ENCODE data around the gene PLOD1. TPM values are rescaled to one million over a fixed set of nuclear protein-coding genes. Genes with fewer than 3 reads are reported as not detected.

PLOD1 gene
- polyA plus RNA-seq, 1 donor from 2014 or later: 2.1 TPM

GRCh38 chr1:11960715-11961114, 26.2 kb downstream of the PLOD1 start:
- Histone ChIP-seq H4K20me1 (ENCODE audit: insufficient read depth) (no peaks in the 10 kb centered on the region), H3K4me3 (ENCODE audit: low read length) (no peak overlapping the region), H3K36me3 (ENCODE audit: insufficient read depth, low read length) (no peaks in the 10 kb centered on the region), H3K79me2 (replicated peaks; ENCODE audit: insufficient read depth, low read length) (no peaks in the 10 kb centered on the region), H2AFZ (ENCODE audit: low read depth, low read length) (no peak overlapping the region), H3K9me3 (ENCODE audit: low read length) (no peaks in the 10 kb centered on the region), H3K27ac (ENCODE audit: low read length) (no peak overlapping the region), H3K9ac (ENCODE audit: low read length) (no peak overlapping the region), H3K9me2 (ENCODE audit: insufficient read depth, low read length) (no peaks in the 10 kb centered on the region), H3F3A (ENCODE audit: insufficient read depth, low read length, poor library complexity, severe bottlenecking) (no peaks in the 10 kb centered on the region), H3K27me3 (ENCODE audit: insufficient read depth, low read depth, low read length) (no peaks in the 10 kb centered on the region), H3K4me2 (ENCODE audit: low read length) (no peak overlapping the region)
- TF ChIP-seq RAD21 (conservative IDR thresholded peaks at IDR 0.05): no peak
- no peak for TF ChIP-seq MXI1 (conservative IDR thresholded peaks at IDR 0.05; ENCODE audit: poor library complexity, severe bottlenecking)
- TF ChIP-seq POLR2AphosphoS5 (IDR thresholded peaks at IDR 0.05): no peak

GRCh38 chr1:11961230-11961629, 26.7 kb downstream of the PLOD1 start:
- H2AFZ ChIP-seq (ENCODE audit: low read depth, low read length): no peak overlapping the region
- no peak overlapping the region for H3K9ac ChIP-seq (ENCODE audit: low read length)
- no peaks in the 10 kb centered on the region for H3K9me3 ChIP-seq (ENCODE audit: low read length)
- H4K20me1 ChIP-seq (ENCODE audit: insufficient read depth): no peaks in the 10 kb centered on the region
- no peaks in the 10 kb centered on the region for H3K79me2 ChIP-seq (replicated peaks; ENCODE audit: insufficient read depth, low read length)
- no peaks in the 10 kb centered on the region for H3K9me2 ChIP-seq (ENCODE audit: insufficient read depth, low read length)
- TF ChIP-seq SMC3 (conservative IDR thresholded peaks at IDR 0.05; ENCODE audit: poor library complexity) (no peak), EP300 (conservative IDR thresholded peaks at IDR 0.05; ENCODE audit: poor library complexity, severe bottlenecking) (no peak), RAD21 (conservative IDR thresholded peaks at IDR 0.05) (no peak)
- H3K4me2 ChIP-seq (ENCODE audit: low read length): no peak overlapping the region
- no peak overlapping the region for H3K27ac ChIP-seq (ENCODE audit: low read length)
- H3K27me3 ChIP-seq (ENCODE audit: insufficient read depth, low read depth, low read length): no peaks in the 10 kb centered on the region
- H3F3A ChIP-seq (ENCODE audit: insufficient read depth, low read length, poor library complexity, severe bottlenecking): no peaks in the 10 kb centered on the region
- no peaks in the 10 kb centered on the region for H3K36me3 ChIP-seq (ENCODE audit: insufficient read depth, low read length)
- no peak overlapping the region for H3K4me3 ChIP-seq (ENCODE audit: low read length)

GRCh38 chr1:11963622-11964021, 29.1 kb downstream of the PLOD1 start:
- Histone ChIP-seq H3K9me2 (ENCODE audit: insufficient read depth, low read length) (no peaks in the 10 kb centered on the region), H2AFZ (ENCODE audit: low read depth, low read length) (no peak overlapping the region), H3K9ac (ENCODE audit: low read length) (no peak overlapping the region), H3K36me3 (ENCODE audit: insufficient read depth, low read length) (no peaks in the 10 kb centered on the region), H4K20me1 (ENCODE audit: insufficient read depth) (no peaks in the 10 kb centered on the region), H3K4me2 (ENCODE audit: low read length) (no peak overlapping the region), H3K79me2 (replicated peaks; ENCODE audit: insufficient read depth, low read length) (no peaks in the 10 kb centered on the region), H3F3A (ENCODE audit: insufficient read depth, low read length, poor library complexity, severe bottlenecking) (no peaks in the 10 kb centered on the region), H3K4me3 (ENCODE audit: low read length) (no peak overlapping the region), H3K27ac (ENCODE audit: low read length) (no peak overlapping the region), H3K9me3 (ENCODE audit: low read length) (no peaks in the 10 kb centered on the region), H3K27me3 (ENCODE audit: insufficient read depth, low read depth, low read length) (no peaks in the 10 kb centered on the region)
- TF ChIP-seq RAD21 (conservative IDR thresholded peaks at IDR 0.05) (no peak), TAF1 (IDR thresholded peaks at IDR 0.05; ENCODE audit: low read depth) (no peak), EZH2 (IDR thresholded peaks at IDR 0.05; ENCODE audit: borderline replicate concordance, insufficient read depth, low read length, poor library complexity, severe bottlenecking) (no peak)

- Histone ChIP-seq H3K9me2 (ENCODE audit: insufficient read depth, low read length) (no peaks in the 10 kb centered on the region), H3K79me2 (replicated peaks; ENCODE audit: insufficient read depth, low read length) (no peaks in the 10 kb centered on the region), H3K9ac (ENCODE audit: low read length) (no peak overlapping the region), H3K27me3 (ENCODE audit: insufficient read depth, low read depth, low read length) (no peaks in the 10 kb centered on the region), H3K27ac (ENCODE audit: low read length) (no peak overlapping the region), H3K4me3 (ENCODE audit: low read length) (no peak overlapping the region), H2AFZ (ENCODE audit: low read depth, low read length) (no peak overlapping the region), H4K20me1 (ENCODE audit: insufficient read depth) (no peaks in the 10 kb centered on the region), H3K9me3 (ENCODE audit: low read length) (no peaks in the 10 kb centered on the region), H3F3A (ENCODE audit: insufficient read depth, low read length, poor library complexity, severe bottlenecking) (no peaks in the 10 kb centered on the region), H3K4me2 (ENCODE audit: low read length) (no peak overlapping the region), H3K36me3 (ENCODE audit: insufficient read depth, low read length) (no peaks in the 10 kb centered on the region)
- no peak for TF ChIP-seq EP300 (conservative IDR thresholded peaks at IDR 0.05; ENCODE audit: poor library complexity, severe bottlenecking)
- no peak for TF ChIP-seq POLR2AphosphoS5 (IDR thresholded peaks at IDR 0.05)
- no peak for TF ChIP-seq REST (IDR thresholded peaks at IDR 0.05; ENCODE audit: borderline replicate concordance)
- TF ChIP-seq RAD21 (conservative IDR thresholded peaks at IDR 0.05): no peak
- no peak for TF ChIP-seq EZH2 (IDR thresholded peaks at IDR 0.05; ENCODE audit: borderline replicate concordance, insufficient read depth, low read length, poor library complexity, severe bottlenecking)
- no peak for TF ChIP-seq MXI1 (conservative IDR thresholded peaks at IDR 0.05; ENCODE audit: poor library complexity, severe bottlenecking)
Observed at GRCh38 chr1:11964656-11965055, 30.1 kb downstream of the PLOD1 start.
